HepG2 (cell line): ENCODE results near the gene VPS13C.

Experiments used
- JDP2 ChIP-seq: sonication (generic); formaldehyde crosslinking; IDR thresholded peaks from 2 replicates; pipeline ENCODE4 v1.8.1; 2022; ENCODE audit warnings: missing genetic modification reagents, borderline replicate concordance
- SP1 ChIP-seq, 2 experiments: fragments of 450-650 bp in 1 of 2; sonication (generic) in 1 of 2; formaldehyde crosslinking in 1 of 2; IDR thresholded peaks; 2 replicates each; pipeline versions ENCODE4 v1.4.0 to v1.6.1; 2016 to 2020; ENCODE audit warnings: missing genetic modification reagents in 1 of 2

- TF ChIP-seq SP1 (IDR thresholded peaks at IDR 0.05) (no peak), SP1 (CRISPR knock-in tag; IDR thresholded peaks at IDR 0.05) (no peak), JDP2 (CRISPR knock-in tag) (no peak)
These were observed 5.3 kb downstream of the VPS13C start for GRCh38 chr15:62054979-62055378.
